ENCODE data around the gene TSPAN16.
A peak's percentile ranks its signal among the peaks of the same experiment; 100 is the strongest.
"Not testable (repeated sequence)": the region's sequence is repeated elsewhere in the genome, so short reads cannot be mapped to it uniquely, and the experiment has no call there.

TSPAN16 gene

GRCh38 chr19:11269408-11269807 lies 26.6 kb upstream of the TSPAN16 start:
- no peak for DNase-seq

- DNase-seq: no peak
Measured at GRCh38 chr19:11273296-11273695, 22.7 kb upstream of the TSPAN16 start.

GRCh38 chr19:11273989-11274388 lies 22.0 kb upstream of the TSPAN16 start:
- no peak for DNase-seq

- no peak for DNase-seq
Measured at GRCh38 chr19:11274533-11275086, 21.4 kb upstream of the TSPAN16 start.

GRCh38 chr19:11278670-11279069 lies 17.3 kb upstream of the TSPAN16 start:
- no peak for DNase-seq

- peak; percentile 28 for DNase-seq
Measured at GRCh38 chr19:11279505-11280236, 16.3 kb upstream of the TSPAN16 start.

GRCh38 chr19:11281356-11282049 lies 14.5 kb upstream of the TSPAN16 start:
- no peak for DNase-seq

GRCh38 chr19:11284515-11284914 lies 11.4 kb upstream of the TSPAN16 start:
- DNase-seq: no peak

GRCh38 chr19:11286312-11286974 lies 9.5 kb upstream of the TSPAN16 start:
- peak; percentile 51 for DNase-seq

- no peak for DNase-seq
Measured at GRCh38 chr19:11288349-11288748, 7.6 kb upstream of the TSPAN16 start.

GRCh38 chr19:11290256-11290655 lies 5.7 kb upstream of the TSPAN16 start:
- no peak for DNase-seq

GRCh38 chr19:11291415-11291814 lies 4.5 kb upstream of the TSPAN16 start:
- DNase-seq: no peak

- peak; percentile 36 for DNase-seq
Measured at GRCh38 chr19:11291991-11292390, 4.0 kb upstream of the TSPAN16 start.

GRCh38 chr19:11293433-11294389 lies 2.2 kb upstream of the TSPAN16 start:
- DNase-seq: peak; percentile 98

GRCh38 chr19:11295180-11295579 lies 780 bp upstream of the TSPAN16 start:
- no peak for DNase-seq

GRCh38 chr19:11296264-11296663 lies 304 bp downstream of the TSPAN16 start:
- no peak for DNase-seq

GRCh38 chr19:11299946-11300810 lies 4.2 kb downstream of the TSPAN16 start:
- DNase-seq: no peak

GRCh38 chr19:11300811-11301120 lies 4.8 kb downstream of the TSPAN16 start:
- DNase-seq: no peak

GRCh38 chr19:11304936-11305335 lies 9.0 kb downstream of the TSPAN16 start:
- DNase-seq: no peak

- DNase-seq: no peak
Measured at GRCh38 chr19:11306337-11306736, 10.4 kb downstream of the TSPAN16 start.

GRCh38 chr19:11320278-11320995 lies 24.5 kb downstream of the TSPAN16 start:
- DNase-seq: not testable (repeated sequence)

Measured in suppressor macrophage treated with lipopolysaccharide for 4 hours (primary cell).